ENCODE results near the gene HSFX3.

- TF ChIP-seq CTCF (conservative IDR thresholded peaks at IDR 0.05) = no peak
- no peak for TF ChIP-seq EZH2 (IDR thresholded peaks at IDR 0.05; ENCODE audit: low read depth)
These were observed 32.4 kb downstream of the HSFX3 start for GRCh38 chrX:149517308-149517707.

Measured in PC-9 (cell line).